Hematopoietic multipotent progenitor cell treated with erythropoietin and hydrocortisone succinate and interleukin-3 and kit ligand, for 15 days (in vitro differentiated cells): ENCODE results near the gene BYSL.

Source experiments
- DNase-seq: peaks from one replicate; pipeline ENCODE4 v3.0.0-alpha.2; 2015; ENCODE audit warnings: low spot score

Gene BYSL

GRCh38 chr6:41920921-41921711 is at the start of gene BYSL, which contains the start of gene MED20:
TSS of gene BYSL (plus strand) at chr6:41921499. CDS start at chr6:41921563, 64 bp downstream.
TSS of gene MED20 (minus strand) at chr6:41921139. CDS start at chr6:41921018, 121 bp downstream.
- DNase-seq: peak; percentile 96

- no peak for DNase-seq
Observed at GRCh38 chr6:41871691-41872090, 49.6 kb upstream of the BYSL start.

GRCh38 chr6:41872147-41872546 is 49.2 kb upstream of the BYSL start:
- no peak for DNase-seq

GRCh38 chr6:41874741-41875140 is 46.6 kb upstream of the BYSL start:
- no peak for DNase-seq

GRCh38 chr6:41877051-41877680 is 44.1 kb upstream of the BYSL start:
- no peak for DNase-seq

GRCh38 chr6:41878246-41878645 is 43.1 kb upstream of the BYSL start:
- DNase-seq: no peak

GRCh38 chr6:41878961-41879405 is 42.3 kb upstream of the BYSL start:
- no peak for DNase-seq

GRCh38 chr6:41881506-41881905 is 39.8 kb upstream of the BYSL start:
- no peak for DNase-seq

GRCh38 chr6:41884957-41885356 is 36.3 kb upstream of the BYSL start:
- no peak for DNase-seq

- DNase-seq: no peak
Observed at GRCh38 chr6:41885930-41886329, 35.4 kb upstream of the BYSL start.

GRCh38 chr6:41887331-41887751 is 34.0 kb upstream of the BYSL start:
- DNase-seq: no peak

- no peak for DNase-seq
Observed at GRCh38 chr6:41892921-41893564, 28.3 kb upstream of the BYSL start.

GRCh38 chr6:41894366-41895299 is 26.7 kb upstream of the BYSL start:
- DNase-seq: no peak

- DNase-seq: peak; percentile 87
Observed at GRCh38 chr6:41895300-41896233, 25.7 kb upstream of the BYSL start, which contains the start of gene USP49. TSS of gene USP49 (minus strand) at chr6:41895375. CDS start at chr6:41806983, 88,392 bp downstream.

GRCh38 chr6:41896281-41896680 is 25.0 kb upstream of the BYSL start:
- no peak for DNase-seq

- DNase-seq: no peak
Observed at GRCh38 chr6:41900861-41901260, 20.4 kb upstream of the BYSL start.

- peak; percentile 71 for DNase-seq
Observed at GRCh38 chr6:41901882-41902519, 19.3 kb upstream of the BYSL start.

GRCh38 chr6:41909727-41910126 is 11.6 kb upstream of the BYSL start:
- no peak for DNase-seq

- DNase-seq: no peak
Observed at GRCh38 chr6:41914343-41914742, 7.0 kb upstream of the BYSL start.
